HG02870 (cell line): ENCODE results near the gene MMAB.

ENCODE experiments used
- ATAC-seq: cut with Tn5 transposase; IDR thresholded peaks from one replicate; pipeline ENCODE4 v1.9.1; 2021; ENCODE audit warnings: mild to moderate bottlenecking, moderate library complexity; ENCODE audit not compliant: unreplicated experiment

The MMAB gene

GRCh38 chr12:109518820-109519665 is 54.3 kb downstream of the MMAB start:
- ATAC-seq = no peak

DNA sequence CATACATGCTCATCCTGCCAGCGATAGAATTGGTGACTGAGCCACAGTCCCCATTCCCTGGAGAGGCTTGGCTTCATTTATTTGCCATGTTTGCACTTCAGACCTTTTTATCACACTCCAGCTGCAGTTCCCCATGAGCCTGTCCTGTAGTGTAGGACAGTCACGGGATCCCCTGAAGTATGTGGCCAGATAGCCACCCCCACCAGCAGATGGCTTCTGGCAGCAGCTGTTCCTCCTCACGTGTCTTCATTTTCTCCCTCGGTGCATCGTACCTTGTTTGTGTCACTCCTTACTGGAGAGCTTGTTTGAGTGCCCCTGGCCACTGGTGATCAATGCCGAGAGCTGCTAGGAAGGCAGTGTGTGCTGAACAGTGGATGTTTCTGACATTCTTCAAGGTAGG is 55.7 kb downstream of the MMAB start:
- no peak for ATAC-seq

GRCh38 chr12:109513977-109514376 is 59.3 kb downstream of the MMAB start:
- no peak for ATAC-seq

DNA sequence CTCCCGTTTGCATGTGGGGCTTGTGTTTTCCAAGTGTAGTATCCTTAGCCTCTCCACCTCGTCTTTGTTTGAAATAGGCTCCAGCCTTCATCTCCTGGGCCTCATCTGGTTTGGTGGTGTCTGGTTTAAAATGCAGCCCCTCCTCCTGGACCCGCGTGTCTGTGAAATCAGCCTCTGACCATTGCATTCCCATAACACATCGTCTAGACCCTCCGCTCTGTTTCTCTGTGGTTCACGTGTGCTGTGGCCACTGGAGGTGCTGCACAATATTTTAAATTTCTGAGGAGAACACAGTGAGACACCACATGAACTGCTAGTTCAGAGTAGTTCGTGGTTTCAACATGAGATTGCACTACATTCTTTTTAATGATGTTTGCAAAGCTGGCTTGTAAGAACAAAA is 60.3 kb downstream of the MMAB start:
- ATAC-seq = no peak

GRCh38 chr12:109512608-109513007 is 60.7 kb downstream of the MMAB start:
- ATAC-seq = no peak

- no peak for ATAC-seq
Observed at GRCh38 chr12:109510196-109510595, 63.1 kb downstream of the MMAB start.

GRCh38 chr12:109504068-109504467 is 69.2 kb downstream of the MMAB start:
- ATAC-seq = no peak
